ENCODE results near the gene RPL39. TPM values are rescaled to one million over a fixed set of nuclear protein-coding genes. Genes with fewer than 3 reads are reported as not detected.

The RPL39 gene
- total RNA-seq, 1 experiment from 2014 or later: 2,054 TPM

- H3K23me2 ChIP-seq (ENCODE audit: insufficient read length, low read depth, low read length, poor library complexity, severe bottlenecking): no peaks in the 10 kb centered on the region
- no peak overlapping the region for H2BK5ac ChIP-seq (ENCODE audit: insufficient read length, low read length)
- H3K14ac ChIP-seq (ENCODE audit: insufficient read depth, low read length): no peak overlapping the region
- H4K8ac ChIP-seq (replicated peaks; ENCODE audit: insufficient read length, low read depth, low read length): no peak overlapping the region
- TF ChIP-seq, protein P1, sequence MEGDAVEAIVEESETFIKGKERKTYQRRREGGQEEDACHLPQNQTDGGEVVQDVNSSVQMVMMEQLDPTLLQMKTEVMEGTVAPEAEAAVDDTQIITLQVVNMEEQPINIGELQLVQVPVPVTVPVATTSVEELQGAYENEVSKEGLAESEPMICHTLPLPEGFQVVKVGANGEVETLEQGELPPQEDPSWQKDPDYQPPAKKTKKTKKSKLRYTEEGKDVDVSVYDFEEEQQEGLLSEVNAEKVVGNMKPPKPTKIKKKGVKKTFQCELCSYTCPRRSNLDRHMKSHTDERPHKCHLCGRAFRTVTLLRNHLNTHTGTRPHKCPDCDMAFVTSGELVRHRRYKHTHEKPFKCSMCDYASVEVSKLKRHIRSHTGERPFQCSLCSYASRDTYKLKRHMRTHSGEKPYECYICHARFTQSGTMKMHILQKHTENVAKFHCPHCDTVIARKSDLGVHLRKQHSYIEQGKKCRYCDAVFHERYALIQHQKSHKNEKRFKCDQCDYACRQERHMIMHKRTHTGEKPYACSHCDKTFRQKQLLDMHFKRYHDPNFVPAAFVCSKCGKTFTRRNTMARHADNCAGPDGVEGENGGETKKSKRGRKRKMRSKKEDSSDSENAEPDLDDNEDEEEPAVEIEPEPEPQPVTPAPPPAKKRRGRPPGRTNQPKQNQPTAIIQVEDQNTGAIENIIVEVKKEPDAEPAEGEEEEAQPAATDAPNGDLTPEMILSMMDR (conservative IDR thresholded peaks at IDR 0.05): no peak
- WGBS (ENCODE audit: extremely low coverage, insufficient read length, low lambda C conversion rate): no CpG with 5 or more reads among the region's 5 CpGs
- H2BK15ac ChIP-seq (ENCODE audit: low read depth, low read length): no peak overlapping the region
- Mint-ChIP-seq H3K9me3 (peaks cover 52 to 68% of the 10 kb centered on the region in 2 experiments), H3K4me1 (no peaks in the 10 kb centered on the region), H3K36me3 (ENCODE audit: insufficient read depth in 1 of 3, low read depth in 3 of 3) (peaks cover 0 to 2% (median 0%) of the 10 kb centered on the region in 3 experiments; a peak in 1 of 7 replicates), H3K27me3 (ENCODE audit: low read depth) (peaks cover under 1% of the 10 kb centered on the region; the same call in 1 of the 2 replicates), H3K4me3 (no peak overlapping the region; a peak in 1 of 5 replicates), H3K27ac (no peak overlapping the region)
- H4K5ac ChIP-seq (ENCODE audit: insufficient read length, low read depth, low read length): no peak overlapping the region
- H2AFZ ChIP-seq (ENCODE audit: low read length): no peak overlapping the region
- H3K4me1 ChIP-seq (ENCODE audit: insufficient read depth, low read length): no peaks in the 10 kb centered on the region
- H4K91ac ChIP-seq (ENCODE audit: insufficient read length, low read depth, low read length): no peak overlapping the region
- H3K9me3 ChIP-seq (ENCODE audit: control insufficient read depth, low read depth, low read length): peaks cover 8% of the 10 kb centered on the region
- no peak overlapping the region for H3K4me2 ChIP-seq (ENCODE audit: insufficient read depth, insufficient read length, low read length)
- no peak overlapping the region for H3K23ac ChIP-seq (ENCODE audit: insufficient read length, low read depth, low read length)
- H4K20me1 ChIP-seq (ENCODE audit: control insufficient read depth, insufficient read depth, insufficient read length): no peaks in the 10 kb centered on the region
- H2AK5ac ChIP-seq (ENCODE audit: insufficient read length, low read length): no peak overlapping the region
- no peaks in the 10 kb centered on the region for H3K27me3 ChIP-seq (ENCODE audit: insufficient read depth, low read length)
- H3K4ac ChIP-seq (ENCODE audit: low read depth, low read length): no peak overlapping the region
- H3T11ph ChIP-seq (ENCODE audit: low read length): no peak overlapping the region
- no peak overlapping the region for H2BK12ac ChIP-seq (ENCODE audit: insufficient read length, low read depth, low read length)
- H3K27ac ChIP-seq (ENCODE audit: insufficient read length, low read depth, low read length): no peak overlapping the region
- no peak overlapping the region for H2BK20ac ChIP-seq (ENCODE audit: low read depth, low read length, poor library complexity, severe bottlenecking)
- H3K18ac ChIP-seq (ENCODE audit: insufficient read length, low read depth, low read length): no peak overlapping the region
- H3K9ac ChIP-seq (ENCODE audit: extremely low read depth, insufficient read length, low read length): no peak overlapping the region
- DNase-seq: no peak
- no peak overlapping the region for H3K56ac ChIP-seq (ENCODE audit: insufficient read length, low read depth, low read length)
- no peaks in the 10 kb centered on the region for H3K79me2 ChIP-seq (ENCODE audit: insufficient read depth, low read length)
- H3K79me1 ChIP-seq (ENCODE audit: insufficient read depth, low read depth, low read length, poor library complexity, severe bottlenecking): no peaks in the 10 kb centered on the region
- H2BK120ac ChIP-seq (ENCODE audit: low read depth, low read length, poor library complexity, severe bottlenecking): no peak overlapping the region
Observed at GRCh38 chrX:119738742-119739141, 52.7 kb downstream of the RPL39 start.

Other genes starting within 250 kb of the RPL39 start
- gene STEEP1, start 226.2 kb downstream of the RPL39 start, total RNA-seq (2021): 30.3 and 30.4 TPM in 2 replicates
- 54.7 and 54.8 TPM in 2 replicates for gene UBE2A, start 217.1 kb downstream of the RPL39 start, total RNA-seq (2021)
- gene NKRF, start 185.2 kb downstream of the RPL39 start, total RNA-seq (2021): 15.1 and 15.2 TPM in 2 replicates
- gene SEPTIN6, start 98.5 kb downstream of the RPL39 start, total RNA-seq (2021): 22.9 and 23.1 TPM in 2 replicates
- gene SOWAHD, start 33.0 kb downstream of the RPL39 start, total RNA-seq (2021): 0.92 and 0.98 TPM in 2 replicates
- gene UPF3B, start 61.3 kb upstream of the RPL39 start, total RNA-seq (2021): 29.8 and 31.5 TPM in 2 replicates
- 11.4 and 13.7 TPM in 2 replicates for gene RNF113A, start 80.1 kb upstream of the RPL39 start, total RNA-seq (2021)
- 69.4 and 70.8 TPM in 2 replicates for gene NDUFA1, start 80.2 kb upstream of the RPL39 start, total RNA-seq (2021)
- gene AKAP14, start 104.3 kb upstream of the RPL39 start, total RNA-seq (2021): not detected in 2 replicates
- 7.3 and 7.5 TPM in 2 replicates for gene NKAP, start 152.1 kb upstream of the RPL39 start, total RNA-seq (2021)

Data from H9 (cell line).